Measurements from ENCODE around the gene RRAGA.
"Not testable (repeated sequence)": the region's sequence is repeated elsewhere in the genome, so short reads cannot be mapped to it uniquely, and the experiment has no call there.

The RRAGA gene

GRCh38 chr9:19087106-19088000 lies 38.1 kb downstream of the RRAGA start:
- no peak for DNase-seq

GRCh38 chr9:19097431-19097830 lies 48.2 kb downstream of the RRAGA start:
- DNase-seq: not testable (repeated sequence)
